HepG2 (cell line): Measurements from ENCODE around the gene LAMB2. TPM values are rescaled to one million over a fixed set of nuclear protein-coding genes. Genes with fewer than 3 reads are reported as not detected.

Experiments used
- ATF7 ChIP-seq, 2 experiments: fragments of 450-650 bp in 1 of 2; sonication (generic) in 1 of 2; formaldehyde crosslinking in 1 of 2; IDR thresholded peaks; 2 replicates each; pipeline versions ENCODE4 v1.4.0 to v1.6.1; 2016 to 2020; ENCODE audit warnings: antibody characterized with exemption in 1 of 2, mild to moderate bottlenecking in 1 of 2, missing genetic modification reagents in 1 of 2
- BCL6 ChIP-seq: IDR thresholded peaks from 2 replicates; pipeline ENCODE4 v1.6.1; 2016; ENCODE audit warnings: missing genetic modification reagents, missing compliant biosample characterization
- ERF ChIP-seq: IDR thresholded peaks from 2 replicates; pipeline ENCODE4 v1.6.1; 2018; ENCODE audit warnings: missing biosample characterization, missing genetic modification reagents
- FOSL2 ChIP-seq: sonication (generic); formaldehyde crosslinking; IDR thresholded peaks from 2 replicates; pipeline ENCODE4 v1.4.0; 2020; ENCODE audit warnings: missing genetic modification reagents
- HNRNPL ChIP-seq: fragments of 200-400 bp; formaldehyde crosslinking; IDR thresholded peaks from 2 replicates; pipeline ENCODE4 v1.6.1; 2017; ENCODE audit warnings: mild to moderate bottlenecking, low read depth, low read length
- JUN ChIP-seq: sonication (generic); formaldehyde crosslinking; IDR thresholded peaks from 2 replicates; pipeline ENCODE4 v1.4.0; 2020; ENCODE audit warnings: mild to moderate bottlenecking, missing genetic modification reagents
- MTF2 ChIP-seq: sonication (generic); formaldehyde crosslinking; IDR thresholded peaks from 2 replicates; pipeline ENCODE4 v1.5.0; 2020; ENCODE audit warnings: missing genetic modification reagents, borderline replicate concordance
- MYC ChIP-seq: sonication (generic); formaldehyde crosslinking; IDR thresholded peaks from 2 replicates; pipeline ENCODE4 v1.9.0; 2021; ENCODE audit warnings: missing genetic modification reagents, borderline replicate concordance
- NCOR1 ChIP-seq: fragments of 200-600 bp; sonication (generic); IDR thresholded peaks from 2 replicates; pipeline ENCODE4 v1.7.0; 2017; ENCODE audit warnings: antibody characterized with exemption, low read length, borderline replicate concordance
- PHF21A ChIP-seq: sonication (generic); formaldehyde crosslinking; IDR thresholded peaks from 2 replicates; pipeline ENCODE4 v1.5.0; 2020; ENCODE audit warnings: mild to moderate bottlenecking, missing genetic modification reagents
- RXRA ChIP-seq: sonication (generic); formaldehyde crosslinking; IDR thresholded peaks from 2 replicates; pipeline ENCODE4 v1.5.1; 2020; ENCODE audit warnings: missing genetic modification reagents
- SOX5 ChIP-seq: IDR thresholded peaks from 2 replicates; pipeline ENCODE4 v1.6.1; 2016; ENCODE audit warnings: borderline replicate concordance
- ZBTB10 ChIP-seq: sonication (generic); formaldehyde crosslinking; IDR thresholded peaks from 2 replicates; pipeline ENCODE4 v1.4.0; 2020; ENCODE audit warnings: missing genetic modification reagents, borderline replicate concordance
- ZKSCAN1 ChIP-seq: fragments of 150-350 bp; IDR thresholded peaks from 2 replicates; pipeline ENCODE4 v1.6.1; 2014; ENCODE audit warnings: low read length
- ZNF230 ChIP-seq: sonication (generic); formaldehyde crosslinking; IDR thresholded peaks from 2 replicates; pipeline ENCODE4 v1.4.0; 2020; ENCODE audit warnings: mild to moderate bottlenecking, missing genetic modification reagents
- ZNF282 ChIP-seq: fragments of 450-650 bp; IDR thresholded peaks from 2 replicates; pipeline ENCODE4 v1.6.1; 2018; ENCODE audit not compliant: partially characterized antibody
- ZNF296 ChIP-seq: sonication (generic); formaldehyde crosslinking; conservative IDR thresholded peaks from 2 replicates; pipeline ENCODE4 v1.5.0; 2020; ENCODE audit warnings: mild to moderate bottlenecking, missing genetic modification reagents
- ZNF543 ChIP-seq: sonication (generic); formaldehyde crosslinking; IDR thresholded peaks from 2 replicates; pipeline ENCODE4 v1.4.0; 2020; ENCODE audit warnings: mild to moderate bottlenecking, missing genetic modification reagents
- ZNF609 ChIP-seq: sonication (generic); formaldehyde crosslinking; IDR thresholded peaks from 2 replicates; pipeline ENCODE4 v1.4.0; 2020; ENCODE audit warnings: mild to moderate bottlenecking, missing genetic modification reagents, borderline replicate concordance
- polyA plus RNA-seq, 8 experiments: library from polyadenylated mRNA; depleted of rRNA in 3 of 8; stranded (reverse) in 7 of 8; unstranded in 1 of 8; fragments of >200 nt; fragmentation: Illumina TruSeq in 4 of 8; extraction: Trizol in 4 of 8; gene quantifications; 2 replicates each; pipeline versions ENCODE4 v1.2.1 to v1.2.3, GENCODE V29; 2011 to 2016; ENCODE audit warnings: low read depth in 4 of 8, missing spikeins in 1 of 8, mixed read lengths in 1 of 8; ENCODE audit not compliant: insufficient read depth in 1 of 8
- total RNA-seq, 5 experiments: library from RNA; depleted of rRNA; stranded (reverse); fragments of >200 nt; fragmentation: Illumina TruSeq; extraction: Trizol; gene quantifications; 2 replicates each; pipeline ENCODE4 v1.2.3, GENCODE V29; 2016; ENCODE audit warnings: low read depth in 1 of 5
- TF ChIP-seq, protein P1 (sequence below), 2 experiments: sonication (generic) in 1 of 2; formaldehyde crosslinking in 1 of 2; IDR thresholded peaks; 2 replicates each; pipeline versions ENCODE4 v1.4.0 to v1.6.1; 2018 to 2020; ENCODE audit warnings: missing genetic modification reagents in 2 of 2, borderline replicate concordance in 1 of 2, low read depth in 1 of 2, mild to moderate bottlenecking in 1 of 2, missing biosample characterization in 1 of 2

LAMB2 gene
- total and polyA plus RNA-seq, 2 of the 13 experiments (the other 11 are each of a cell fraction or from before 2014, with no cell fraction given) = 208 to 443 TPM

GRCh38 chr3:49134471-49135265, 1.8 kb upstream of the LAMB2 start (continued):
- TF ChIP-seq ATF7 (IDR thresholded peaks at IDR 0.05) = no peak
- no peak for TF ChIP-seq ATF7 (CRISPR knock-in tag; IDR thresholded peaks at IDR 0.05)
- TF ChIP-seq ZBTB10 (CRISPR knock-in tag) = no peak
- TF ChIP-seq ZNF296 (CRISPR knock-in tag) = no peak
- TF ChIP-seq MYC = peak; percentile 46; the same call in 1 of the 2 replicates
- TF ChIP-seq ZNF282 = no peak
- TF ChIP-seq BCL6 (CRISPR knock-in tag) = peak; percentile 14
- TF ChIP-seq ERF (CRISPR knock-in tag) = peak; percentile 36; the same call in 1 of the 2 replicates
- 0 out of 2 replicates have a peak, but pooled peaks have one; percentile 11 for TF ChIP-seq SOX5
- peak; percentile 39; the same call in 1 of the 2 replicates for TF ChIP-seq FOSL2 (CRISPR knock-in tag)
- TF ChIP-seq MTF2 = no peak
- TF ChIP-seq ZNF230 (CRISPR knock-in tag) = no peak
- TF ChIP-seq ZKSCAN1 = peak; percentile 86
- peak; percentile 91 for TF ChIP-seq RXRA (CRISPR knock-in tag)
- 0 out of 2 replicates have a peak, but pooled peaks have one; percentile 61 for TF ChIP-seq HNRNPL
- 0 out of 2 replicates have a peak, but pooled peaks have one; percentile 49 for TF ChIP-seq PHF21A (CRISPR knock-in tag)
- no peak for TF ChIP-seq ZNF543 (CRISPR knock-in tag)
- 0 out of 2 replicates have a peak, but pooled peaks have one; percentile 11 for TF ChIP-seq ZNF609
- peak; percentile 62 for TF ChIP-seq NCOR1
- TF ChIP-seq, protein P1, sequence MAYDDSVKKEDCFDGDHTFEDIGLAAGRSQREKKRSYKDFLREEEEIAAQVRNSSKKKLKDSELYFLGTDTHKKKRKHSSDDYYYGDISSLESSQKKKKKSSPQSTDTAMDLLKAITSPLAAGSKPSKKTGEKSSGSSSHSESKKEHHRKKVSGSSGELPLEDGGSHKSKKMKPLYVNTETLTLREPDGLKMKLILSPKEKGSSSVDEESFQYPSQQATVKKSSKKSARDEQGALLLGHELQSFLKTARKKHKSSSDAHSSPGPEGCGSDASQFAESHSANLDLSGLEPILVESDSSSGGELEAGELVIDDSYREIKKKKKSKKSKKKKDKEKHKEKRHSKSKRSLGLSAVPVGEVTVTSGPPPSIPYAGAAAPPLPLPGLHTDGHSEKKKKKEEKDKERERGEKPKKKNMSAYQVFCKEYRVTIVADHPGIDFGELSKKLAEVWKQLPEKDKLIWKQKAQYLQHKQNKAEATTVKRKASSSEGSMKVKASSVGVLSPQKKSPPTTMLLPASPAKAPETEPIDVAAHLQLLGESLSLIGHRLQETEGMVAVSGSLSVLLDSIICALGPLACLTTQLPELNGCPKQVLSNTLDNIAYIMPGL (CRISPR knock-in tag; IDR thresholded peaks at IDR 0.05; ENCODE audit: borderline replicate concordance in 1 of 2, low read depth in 1 of 2) = 0 out of 4 replicates have a peak, but pooled peaks of 1 of the 2 experiments have one; percentile 43
- TF ChIP-seq JUN (CRISPR knock-in tag) = 0 out of 2 replicates have a peak, but pooled peaks have one; percentile 60
